ENCODE data around the gene VPS16.

DNA sequence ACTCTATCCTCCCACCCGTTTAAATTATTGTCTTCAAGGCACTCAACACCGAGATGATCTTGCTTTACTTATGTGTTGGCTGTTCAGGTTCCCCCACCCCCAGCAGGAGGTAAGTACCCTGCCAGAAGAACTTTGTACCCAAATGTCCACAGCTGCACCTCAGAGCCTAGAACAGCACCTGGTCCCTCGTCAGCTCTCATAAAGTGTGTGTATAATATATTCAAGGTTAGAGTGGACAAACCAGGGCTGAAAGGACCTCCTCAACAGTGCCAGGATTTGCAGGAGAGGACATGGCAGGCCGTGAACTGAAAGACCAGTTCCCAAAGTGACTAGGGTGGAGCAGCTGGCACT is 34.2 kb upstream of the VPS16 start:
- TF ChIP-seq, protein P1, sequence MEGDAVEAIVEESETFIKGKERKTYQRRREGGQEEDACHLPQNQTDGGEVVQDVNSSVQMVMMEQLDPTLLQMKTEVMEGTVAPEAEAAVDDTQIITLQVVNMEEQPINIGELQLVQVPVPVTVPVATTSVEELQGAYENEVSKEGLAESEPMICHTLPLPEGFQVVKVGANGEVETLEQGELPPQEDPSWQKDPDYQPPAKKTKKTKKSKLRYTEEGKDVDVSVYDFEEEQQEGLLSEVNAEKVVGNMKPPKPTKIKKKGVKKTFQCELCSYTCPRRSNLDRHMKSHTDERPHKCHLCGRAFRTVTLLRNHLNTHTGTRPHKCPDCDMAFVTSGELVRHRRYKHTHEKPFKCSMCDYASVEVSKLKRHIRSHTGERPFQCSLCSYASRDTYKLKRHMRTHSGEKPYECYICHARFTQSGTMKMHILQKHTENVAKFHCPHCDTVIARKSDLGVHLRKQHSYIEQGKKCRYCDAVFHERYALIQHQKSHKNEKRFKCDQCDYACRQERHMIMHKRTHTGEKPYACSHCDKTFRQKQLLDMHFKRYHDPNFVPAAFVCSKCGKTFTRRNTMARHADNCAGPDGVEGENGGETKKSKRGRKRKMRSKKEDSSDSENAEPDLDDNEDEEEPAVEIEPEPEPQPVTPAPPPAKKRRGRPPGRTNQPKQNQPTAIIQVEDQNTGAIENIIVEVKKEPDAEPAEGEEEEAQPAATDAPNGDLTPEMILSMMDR (CRISPR knock-in tag; IDR thresholded peaks at IDR 0.05), result no peak
- TF ChIP-seq CBFB (CRISPR knock-in tag; IDR thresholded peaks at IDR 0.05) (no peak), NR2F2 (IDR thresholded peaks at IDR 0.05; ENCODE audit: borderline replicate concordance, low read depth) (no peak), HCFC1 (IDR thresholded peaks at IDR 0.05; ENCODE audit: low read depth, low read length) (no peak), HMGXB3 (CRISPR knock-in tag; IDR thresholded peaks at IDR 0.05; ENCODE audit: borderline replicate concordance) (no peak), ATF3 (CRISPR knock-in tag; IDR thresholded peaks at IDR 0.05) (no peak), PCBP2 (optimal IDR thresholded peaks at IDR 0.05; ENCODE audit: low read depth, low read length, poor library complexity, severe bottlenecking) (no peak), TCF7L2 (IDR thresholded peaks at IDR 0.05; ENCODE audit: low read depth, low read length) (no peak), RCOR2 (CRISPR knock-in tag; IDR thresholded peaks at IDR 0.05) (no peak), RFX1 (IDR thresholded peaks at IDR 0.05) (no peak)
- TF ChIP-seq, protein P2, sequence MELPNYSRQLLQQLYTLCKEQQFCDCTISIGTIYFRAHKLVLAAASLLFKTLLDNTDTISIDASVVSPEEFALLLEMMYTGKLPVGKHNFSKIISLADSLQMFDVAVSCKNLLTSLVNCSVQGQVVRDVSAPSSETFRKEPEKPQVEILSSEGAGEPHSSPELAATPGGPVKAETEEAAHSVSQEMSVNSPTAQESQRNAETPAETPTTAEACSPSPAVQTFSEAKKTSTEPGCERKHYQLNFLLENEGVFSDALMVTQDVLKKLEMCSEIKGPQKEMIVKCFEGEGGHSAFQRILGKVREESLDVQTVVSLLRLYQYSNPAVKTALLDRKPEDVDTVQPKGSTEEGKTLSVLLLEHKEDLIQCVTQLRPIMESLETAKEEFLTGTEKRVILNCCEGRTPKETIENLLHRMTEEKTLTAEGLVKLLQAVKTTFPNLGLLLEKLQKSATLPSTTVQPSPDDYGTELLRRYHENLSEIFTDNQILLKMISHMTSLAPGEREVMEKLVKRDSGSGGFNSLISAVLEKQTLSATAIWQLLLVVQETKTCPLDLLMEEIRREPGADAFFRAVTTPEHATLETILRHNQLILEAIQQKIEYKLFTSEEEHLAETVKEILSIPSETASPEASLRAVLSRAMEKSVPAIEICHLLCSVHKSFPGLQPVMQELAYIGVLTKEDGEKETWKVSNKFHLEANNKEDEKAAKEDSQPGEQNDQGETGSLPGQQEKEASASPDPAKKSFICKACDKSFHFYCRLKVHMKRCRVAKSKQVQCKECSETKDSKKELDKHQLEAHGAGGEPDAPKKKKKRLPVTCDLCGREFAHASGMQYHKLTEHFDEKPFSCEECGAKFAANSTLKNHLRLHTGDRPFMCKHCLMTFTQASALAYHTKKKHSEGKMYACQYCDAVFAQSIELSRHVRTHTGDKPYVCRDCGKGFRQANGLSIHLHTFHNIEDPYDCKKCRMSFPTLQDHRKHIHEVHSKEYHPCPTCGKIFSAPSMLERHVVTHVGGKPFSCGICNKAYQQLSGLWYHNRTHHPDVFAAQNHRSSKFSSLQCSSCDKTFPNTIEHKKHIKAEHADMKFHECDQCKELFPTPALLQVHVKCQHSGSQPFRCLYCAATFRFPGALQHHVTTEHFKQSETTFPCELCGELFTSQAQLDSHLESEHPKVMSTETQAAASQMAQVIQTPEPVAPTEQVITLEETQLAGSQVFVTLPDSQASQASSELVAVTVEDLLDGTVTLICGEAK (IDR thresholded peaks at IDR 0.05), result no peak
- TF ChIP-seq, protein P2 (CRISPR knock-in tag; IDR thresholded peaks at IDR 0.05), result no peak
- TF ChIP-seq, protein P3, sequence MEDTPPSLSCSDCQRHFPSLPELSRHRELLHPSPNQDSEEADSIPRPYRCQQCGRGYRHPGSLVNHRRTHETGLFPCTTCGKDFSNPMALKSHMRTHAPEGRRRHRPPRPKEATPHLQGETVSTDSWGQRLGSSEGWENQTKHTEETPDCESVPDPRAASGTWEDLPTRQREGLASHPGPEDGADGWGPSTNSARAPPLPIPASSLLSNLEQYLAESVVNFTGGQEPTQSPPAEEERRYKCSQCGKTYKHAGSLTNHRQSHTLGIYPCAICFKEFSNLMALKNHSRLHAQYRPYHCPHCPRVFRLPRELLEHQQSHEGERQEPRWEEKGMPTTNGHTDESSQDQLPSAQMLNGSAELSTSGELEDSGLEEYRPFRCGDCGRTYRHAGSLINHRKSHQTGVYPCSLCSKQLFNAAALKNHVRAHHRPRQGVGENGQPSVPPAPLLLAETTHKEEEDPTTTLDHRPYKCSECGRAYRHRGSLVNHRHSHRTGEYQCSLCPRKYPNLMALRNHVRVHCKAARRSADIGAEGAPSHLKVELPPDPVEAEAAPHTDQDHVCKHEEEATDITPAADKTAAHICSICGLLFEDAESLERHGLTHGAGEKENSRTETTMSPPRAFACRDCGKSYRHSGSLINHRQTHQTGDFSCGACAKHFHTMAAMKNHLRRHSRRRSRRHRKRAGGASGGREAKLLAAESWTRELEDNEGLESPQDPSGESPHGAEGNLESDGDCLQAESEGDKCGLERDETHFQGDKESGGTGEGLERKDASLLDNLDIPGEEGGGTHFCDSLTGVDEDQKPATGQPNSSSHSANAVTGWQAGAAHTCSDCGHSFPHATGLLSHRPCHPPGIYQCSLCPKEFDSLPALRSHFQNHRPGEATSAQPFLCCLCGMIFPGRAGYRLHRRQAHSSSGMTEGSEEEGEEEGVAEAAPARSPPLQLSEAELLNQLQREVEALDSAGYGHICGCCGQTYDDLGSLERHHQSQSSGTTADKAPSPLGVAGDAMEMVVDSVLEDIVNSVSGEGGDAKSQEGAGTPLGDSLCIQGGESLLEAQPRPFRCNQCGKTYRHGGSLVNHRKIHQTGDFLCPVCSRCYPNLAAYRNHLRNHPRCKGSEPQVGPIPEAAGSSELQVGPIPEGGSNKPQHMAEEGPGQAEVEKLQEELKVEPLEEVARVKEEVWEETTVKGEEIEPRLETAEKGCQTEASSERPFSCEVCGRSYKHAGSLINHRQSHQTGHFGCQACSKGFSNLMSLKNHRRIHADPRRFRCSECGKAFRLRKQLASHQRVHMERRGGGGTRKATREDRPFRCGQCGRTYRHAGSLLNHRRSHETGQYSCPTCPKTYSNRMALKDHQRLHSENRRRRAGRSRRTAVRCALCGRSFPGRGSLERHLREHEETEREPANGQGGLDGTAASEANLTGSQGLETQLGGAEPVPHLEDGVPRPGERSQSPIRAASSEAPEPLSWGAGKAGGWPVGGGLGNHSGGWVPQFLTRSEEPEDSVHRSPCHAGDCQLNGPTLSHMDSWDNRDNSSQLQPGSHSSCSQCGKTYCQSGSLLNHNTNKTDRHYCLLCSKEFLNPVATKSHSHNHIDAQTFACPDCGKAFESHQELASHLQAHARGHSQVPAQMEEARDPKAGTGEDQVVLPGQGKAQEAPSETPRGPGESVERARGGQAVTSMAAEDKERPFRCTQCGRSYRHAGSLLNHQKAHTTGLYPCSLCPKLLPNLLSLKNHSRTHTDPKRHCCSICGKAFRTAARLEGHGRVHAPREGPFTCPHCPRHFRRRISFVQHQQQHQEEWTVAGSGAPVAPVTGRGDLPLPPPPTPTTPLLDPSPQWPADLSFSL (CRISPR knock-in tag; IDR thresholded peaks at IDR 0.05), result no peak

All from HepG2 (cell line).